ENCODE results near the gene HDAC6. TPM values are rescaled to one million over a fixed set of nuclear protein-coding genes. Genes with fewer than 3 reads are reported as not detected.

Gene HDAC6
- total RNA-seq, 1 donor from 2014 or later: 24.7 TPM

Other genes starting within 250 kb of the HDAC6 start
- gene RBM3, start 227.6 kb upstream of the HDAC6 start, total RNA-seq: 130 and 634 TPM in 2 replicates
- 137 and 223 TPM in 2 replicates for gene WDR13, start 204.6 kb upstream of the HDAC6 start, total RNA-seq
- gene WAS, start 118.3 kb upstream of the HDAC6 start, total RNA-seq: not detected in 2 replicates
- gene SUV39H1, start 105.3 kb upstream of the HDAC6 start, total RNA-seq: 8.0 and 12.2 TPM in 2 replicates
- gene GLOD5, start 40.3 kb upstream of the HDAC6 start, total RNA-seq: not detected in 2 replicates
- not detected in 2 replicates for gene GATA1, start 15.5 kb upstream of the HDAC6 start, total RNA-seq
- not detected in 2 replicates for gene ERAS, start 24.4 kb downstream of the HDAC6 start, total RNA-seq
- gene PCSK1N, start 33.5 kb downstream of the HDAC6 start, total RNA-seq: not detected in 2 replicates
- gene TIMM17B, start 95.7 kb downstream of the HDAC6 start, total RNA-seq: 17.7 and 24.6 TPM in 2 replicates
- 98.2 and 105 TPM in 2 replicates for gene PQBP1, start 95.9 kb downstream of the HDAC6 start, total RNA-seq
- 11.6 and 13.5 TPM in 2 replicates for gene SLC35A2, start 109.6 kb downstream of the HDAC6 start, total RNA-seq
- gene PIM2, start 117.0 kb downstream of the HDAC6 start, total RNA-seq: 5.5 and 6.3 TPM in 2 replicates
- gene OTUD5, start 155.5 kb downstream of the HDAC6 start, total RNA-seq: 26.7 and 30.5 TPM in 2 replicates
- gene KCND1, start 169.8 kb downstream of the HDAC6 start, total RNA-seq: 0.13 and 0.32 TPM in 2 replicates
- 22.9 and 30.0 TPM in 2 replicates for gene GRIPAP1, start 200.2 kb downstream of the HDAC6 start, total RNA-seq
- 21.0 and 29.5 TPM in 2 replicates for gene TFE3, start 241.3 kb downstream of the HDAC6 start, total RNA-seq